Cardiac muscle cell (in vitro differentiated cells and primary cell): Measurements from ENCODE around the gene ACVR2A. TPM values are rescaled to one million over a fixed set of nuclear protein-coding genes. Genes with fewer than 3 reads are reported as not detected.

Experiments used
- DNase-seq, 2 donors: peaks; one replicate each; pipeline versions ENCODE4 v3.0.0 to v3.0.0-alpha.2; 2010 to 2017; ENCODE audit warnings: low read depth in 1 of 2, low spot score in 1 of 2
- H3K27ac ChIP-seq: fragments of 200-600 bp; sonication (generic); 2 replicates; pipeline ENCODE4 v1.5.1; 2016
- H3K27me3 ChIP-seq: fragments of 200-600 bp; sonication (generic); 2 replicates; pipeline ENCODE4 v1.6.0; 2016; ENCODE audit warnings: control low read depth
- H3K36me3 ChIP-seq: fragments of 200-600 bp; sonication (generic); 2 replicates; pipeline ENCODE4 v1.5.1; 2016; ENCODE audit warnings: control low read depth
- H3K4me1 ChIP-seq: fragments of 200-600 bp; sonication (generic); 2 replicates; pipeline ENCODE4 v1.8.1; 2017; ENCODE audit warnings: low read depth, mild to moderate bottlenecking, mixed run types
- H3K4me3 ChIP-seq: fragments of 200-600 bp; sonication (generic); 2 replicates; pipeline ENCODE4 v1.5.1; 2016; ENCODE audit warnings: mild to moderate bottlenecking
- H3K9me3 ChIP-seq: fragments of 200-600 bp; sonication (generic); 2 replicates; pipeline ENCODE4 v1.5.1; 2017; ENCODE audit warnings: low read depth, mild to moderate bottlenecking, control low read depth
- CTCF ChIP-seq: IDR thresholded peaks from 2 replicates; pipeline ENCODE4 v1.5.1; 2012; ENCODE audit warnings: low read depth, mild to moderate bottlenecking, low read length
- polyA plus RNA-seq: library from polyadenylated mRNA; unstranded; fragments of >200 nt; fragmentation: Nextera tagmentation; extraction: Ambion mirVana; gene quantifications from 2 replicates; pipeline ENCODE4 v1.2.1, GENCODE V29; 2016
- total RNA-seq: library from RNA; depleted of rRNA; stranded (reverse); fragments of >200 nt; gene quantifications from 2 replicates; pipeline ENCODE4 v1.2.3, GENCODE V29; 2016

Gene ACVR2A
- total and polyA plus RNA-seq, 2 experiments from 2014 or later, result 10.3 to 12.4 TPM

- Histone ChIP-seq H3K27me3 (no peaks in the 10 kb centered on the region), H3K27ac (peak overlapping the region; percentile 97), H3K4me3 (peak overlapping the region; percentile 66), H3K36me3 (no peaks in the 10 kb centered on the region), H3K4me1 (peaks cover 7% of the 10 kb centered on the region), H3K9me3 (no peaks in the 10 kb centered on the region)
- no peak for DNase-seq
- no peak for TF ChIP-seq CTCF
These were observed 1.4 kb upstream of the ACVR2A start for GRCh38 chr2:147843391-147843863.

- Histone ChIP-seq H3K4me3 (peak overlapping the region; percentile 93), H3K27ac (peak overlapping the region; percentile 97), H3K9me3 (no peaks in the 10 kb centered on the region), H3K27me3 (no peaks in the 10 kb centered on the region), H3K4me1 (peaks cover 7% of the 10 kb centered on the region), H3K36me3 (no peaks in the 10 kb centered on the region)
- peak; percentile 94 to 96 for DNase-seq
- TF ChIP-seq CTCF, result peak; percentile 13
These were observed 749 bp upstream of the ACVR2A start for GRCh38 chr2:147843864-147844696.

- Histone ChIP-seq H3K4me1 (peaks cover 7% of the 10 kb centered on the region), H3K4me3 (peak overlapping the region; percentile 93), H3K9me3 (no peaks in the 10 kb centered on the region), H3K27ac (peak overlapping the region; percentile 85), H3K36me3 (no peaks in the 10 kb centered on the region), H3K27me3 (no peaks in the 10 kb centered on the region)
- DNase-seq, result peak; percentile 14 to 23
- TF ChIP-seq CTCF, result no peak
These were observed 662 bp downstream of the ACVR2A start for GRCh38 chr2:147845411-147845971.

- peak in 1 of 2 donors; percentile 5 for DNase-seq
These were observed 1.7 kb downstream of the ACVR2A start for GRCh38 chr2:147846412-147847081.

More at GRCh38 chr2:147846412-147847081, 1.7 kb downstream of the ACVR2A start:
- H3K36me3 ChIP-seq, result no peaks in the 10 kb centered on the region
- peaks cover 7% of the 10 kb centered on the region for H3K4me1 ChIP-seq
- H3K9me3 ChIP-seq, result no peaks in the 10 kb centered on the region
- peak overlapping the region; percentile 93 for H3K4me3 ChIP-seq
- no peak for TF ChIP-seq CTCF
- H3K27me3 ChIP-seq, result no peaks in the 10 kb centered on the region
- H3K27ac ChIP-seq, result no peak overlapping the region
